Measurements from ENCODE around the gene CLDN20.

Gene CLDN20

DNA sequence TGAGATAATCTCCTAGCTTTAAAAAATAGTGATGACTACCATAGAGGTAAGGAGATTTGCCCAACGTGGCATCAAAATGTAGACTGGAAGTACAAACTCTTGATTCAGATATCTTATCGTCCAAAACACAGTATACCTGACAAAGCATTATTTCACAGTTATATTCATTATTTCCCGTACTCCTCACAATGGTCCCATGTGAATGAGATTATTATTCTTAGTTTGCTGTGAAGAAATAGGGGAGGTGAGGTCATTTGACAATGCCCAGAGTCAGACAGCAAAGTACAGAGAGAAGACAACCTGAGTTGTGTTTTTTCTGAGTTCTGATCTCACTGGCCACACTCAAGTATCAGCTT, 51.7 kb downstream of the CLDN20 start:
- Histone ChIP-seq H3K18ac (ENCODE audit: low read length) (no peak overlapping the region), H4K91ac (ENCODE audit: low read depth, low read length) (no peak overlapping the region), H3K4me2 (ENCODE audit: low read length) (no peak overlapping the region), H2BK5ac (ENCODE audit: low read depth, low read length, poor library complexity) (no peak overlapping the region), H3K14ac (ENCODE audit: low read length) (no peak overlapping the region), H3K23ac (ENCODE audit: low read length) (no peak overlapping the region), H3K27ac (ENCODE audit: low read depth, low read length) (no peak overlapping the region), H3K4ac (ENCODE audit: low read depth, low read length) (no peak overlapping the region), H3K36me3 (ENCODE audit: control insufficient read depth in 1 of 2, insufficient read depth in 2 of 2, low read length in 2 of 2) (no peaks in the 10 kb centered on the region), H3K27me3 (ENCODE audit: insufficient read depth, low read length) (no peaks in the 10 kb centered on the region), H3K79me2 (ENCODE audit: control insufficient read depth, insufficient read depth, low read length, poor library complexity) (peaks cover 4% of the 10 kb centered on the region), H3K9me3 (ENCODE audit: insufficient read depth, low read depth, low read length) (no peaks in the 10 kb centered on the region), H2BK12ac (ENCODE audit: low read length) (no peak overlapping the region), H2BK120ac (ENCODE audit: insufficient read depth, low read length, poor library complexity) (no peak overlapping the region), H3K9ac (ENCODE audit: low read length) (no peak overlapping the region), H2AFZ (ENCODE audit: insufficient read depth, low read length, poor library complexity) (no peak overlapping the region), H3K79me1 (ENCODE audit: low read length) (peaks cover 3% of the 10 kb centered on the region), H2AK5ac (ENCODE audit: low read length) (no peak overlapping the region), H3K4me1 (ENCODE audit: control insufficient read depth in 1 of 2, insufficient read depth in 2 of 2, low read length in 2 of 2) (no peaks in the 10 kb centered on the region), H4K8ac (ENCODE audit: low read depth, low read length) (no peak overlapping the region), H3K4me3 (ENCODE audit: low read depth, low read length) (no peak overlapping the region), H4K12ac (ENCODE audit: low read depth, low read length) (no peak overlapping the region)
- no peak for DNase-seq
- no CpG with 5 or more reads among the region's 3 CpGs for WGBS (ENCODE audit: extremely low coverage, insufficient coverage, insufficient read length)

DNA sequence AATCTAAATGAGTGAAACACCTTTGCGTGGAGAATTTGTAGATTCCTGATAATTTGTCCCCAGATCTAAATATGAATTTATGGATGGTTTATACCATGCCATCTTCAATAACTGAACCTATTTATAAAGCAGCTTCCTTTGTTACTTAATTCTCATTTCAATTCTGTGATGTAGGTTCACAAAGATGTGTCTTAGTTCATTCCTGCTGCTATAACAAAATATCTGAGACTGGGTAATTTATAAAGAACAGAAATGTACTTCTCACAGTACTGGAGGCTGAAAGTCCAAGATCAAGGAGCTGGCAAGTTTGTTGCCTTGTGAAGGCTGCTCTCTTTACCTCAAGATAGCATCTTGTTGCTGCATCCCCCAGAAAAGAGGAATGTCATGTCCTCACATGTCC, 52.6 kb downstream of the CLDN20 start:
- H3K79me1 ChIP-seq (ENCODE audit: low read length) = peaks cover 3% of the 10 kb centered on the region
- H3K4me1 ChIP-seq (ENCODE audit: control insufficient read depth in 1 of 2, insufficient read depth in 2 of 2, low read length in 2 of 2) = no peaks in the 10 kb centered on the region
- no peak overlapping the region for H3K18ac ChIP-seq (ENCODE audit: low read length)
- no peak overlapping the region for H2BK12ac ChIP-seq (ENCODE audit: low read length)
- H2AK5ac ChIP-seq (ENCODE audit: low read length) = no peak overlapping the region
- H4K12ac ChIP-seq (ENCODE audit: low read depth, low read length) = no peak overlapping the region
- no peak overlapping the region for H4K8ac ChIP-seq (ENCODE audit: low read depth, low read length)
- no peak overlapping the region for H3K4ac ChIP-seq (ENCODE audit: low read depth, low read length)
- no peak overlapping the region for H3K27ac ChIP-seq (ENCODE audit: low read depth, low read length)
- H3K4me2 ChIP-seq (ENCODE audit: low read length) = no peak overlapping the region
- H3K9me3 ChIP-seq (ENCODE audit: insufficient read depth, low read depth, low read length) = no peaks in the 10 kb centered on the region
- no peak overlapping the region for H4K91ac ChIP-seq (ENCODE audit: low read depth, low read length)
- no peak for DNase-seq
- no peak overlapping the region for H3K9ac ChIP-seq (ENCODE audit: low read length)
- H2BK5ac ChIP-seq (ENCODE audit: low read depth, low read length, poor library complexity) = no peak overlapping the region
- H3K14ac ChIP-seq (ENCODE audit: low read length) = no peak overlapping the region
- H2AFZ ChIP-seq (ENCODE audit: insufficient read depth, low read length, poor library complexity) = no peak overlapping the region
- H3K36me3 ChIP-seq (ENCODE audit: control insufficient read depth in 1 of 2, insufficient read depth in 2 of 2, low read length in 2 of 2) = no peaks in the 10 kb centered on the region
- no peak overlapping the region for H3K4me3 ChIP-seq (ENCODE audit: low read depth, low read length)
- peaks cover 4% of the 10 kb centered on the region for H3K79me2 ChIP-seq (ENCODE audit: control insufficient read depth, insufficient read depth, low read length, poor library complexity)
- H3K23ac ChIP-seq (ENCODE audit: low read length) = no peak overlapping the region
- no peak overlapping the region for H2BK120ac ChIP-seq (ENCODE audit: insufficient read depth, low read length, poor library complexity)
- no CpG with 5 or more reads among the region's 1 CpG for whole genome bisulfite sequencing (ENCODE audit: extremely low coverage, insufficient coverage, insufficient read length)
- no peaks in the 10 kb centered on the region for H3K27me3 ChIP-seq (ENCODE audit: insufficient read depth, low read length)

DNA sequence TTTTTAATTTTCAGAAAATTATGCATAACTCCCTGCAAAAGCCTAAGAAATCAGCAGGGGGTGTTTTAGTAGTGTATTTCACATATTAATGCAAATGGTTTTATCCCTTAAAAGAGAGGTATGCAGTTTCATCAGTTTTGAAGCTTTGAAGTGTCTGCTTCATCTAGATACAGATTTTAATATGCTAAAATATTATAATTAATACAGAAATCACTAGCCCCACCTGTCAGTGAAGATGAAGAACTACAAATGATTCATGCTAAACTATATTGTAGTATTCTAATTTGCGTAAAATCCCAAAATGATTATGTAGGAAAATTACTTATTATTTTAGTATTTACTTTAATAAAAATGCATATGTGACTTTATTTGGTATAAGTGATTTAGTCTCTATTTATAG, 53.4 kb downstream of the CLDN20 start:
- Histone ChIP-seq H4K91ac (ENCODE audit: low read depth, low read length) (no peak overlapping the region), H3K4me2 (ENCODE audit: low read length) (no peak overlapping the region), H3K14ac (ENCODE audit: low read length) (no peak overlapping the region), H3K4me1 (ENCODE audit: control insufficient read depth in 1 of 2, insufficient read depth in 2 of 2, low read length in 2 of 2) (no peaks in the 10 kb centered on the region), H3K9me3 (ENCODE audit: insufficient read depth, low read depth, low read length) (no peaks in the 10 kb centered on the region), H3K27me3 (ENCODE audit: insufficient read depth, low read length) (no peaks in the 10 kb centered on the region), H3K27ac (ENCODE audit: low read depth, low read length) (no peak overlapping the region), H3K23ac (ENCODE audit: low read length) (no peak overlapping the region), H3K4me3 (ENCODE audit: low read depth, low read length) (no peak overlapping the region), H3K79me1 (ENCODE audit: low read length) (peaks cover 3% of the 10 kb centered on the region), H2BK120ac (ENCODE audit: insufficient read depth, low read length, poor library complexity) (no peak overlapping the region), H3K18ac (ENCODE audit: low read length) (no peak overlapping the region), H3K4ac (ENCODE audit: low read depth, low read length) (no peak overlapping the region), H2BK5ac (ENCODE audit: low read depth, low read length, poor library complexity) (no peak overlapping the region), H4K8ac (ENCODE audit: low read depth, low read length) (no peak overlapping the region), H3K79me2 (ENCODE audit: control insufficient read depth, insufficient read depth, low read length, poor library complexity) (peaks cover 4% of the 10 kb centered on the region), H2AFZ (ENCODE audit: insufficient read depth, low read length, poor library complexity) (no peak overlapping the region), H4K12ac (ENCODE audit: low read depth, low read length) (no peak overlapping the region), H2BK12ac (ENCODE audit: low read length) (no peak overlapping the region), H3K36me3 (ENCODE audit: control insufficient read depth in 1 of 2, insufficient read depth in 2 of 2, low read length in 2 of 2) (no peaks in the 10 kb centered on the region), H2AK5ac (ENCODE audit: low read length) (no peak overlapping the region), H3K9ac (ENCODE audit: low read length) (no peak overlapping the region)
- no CpG with 5 or more reads among the region's 1 CpG for WGBS (ENCODE audit: extremely low coverage, insufficient coverage, insufficient read length)
- DNase-seq = no peak

DNA sequence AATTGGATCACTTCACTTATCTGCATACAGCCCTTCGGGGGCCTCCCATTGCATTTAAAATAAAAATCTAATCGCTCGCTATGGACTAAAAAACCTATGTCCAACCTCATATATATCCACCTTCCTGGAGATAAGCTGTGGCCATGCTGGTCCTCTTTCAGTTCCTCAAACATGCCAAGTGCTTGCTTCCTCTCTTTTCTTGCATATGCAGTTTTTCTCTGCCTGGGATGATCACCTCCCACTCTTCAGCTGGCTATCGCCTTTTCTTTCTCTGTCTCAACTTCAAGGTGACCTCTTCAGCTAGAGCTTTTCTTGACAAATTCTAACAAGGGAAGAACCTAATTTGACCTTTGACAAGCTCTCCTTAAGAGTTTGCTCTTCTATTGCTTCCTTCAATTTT, 56.1 kb downstream of the CLDN20 start:
- H3K18ac ChIP-seq (ENCODE audit: low read length) = no peak overlapping the region

More for the DNA sequence above, 56.1 kb downstream of the CLDN20 start:
- no peak overlapping the region for H3K9ac ChIP-seq (ENCODE audit: low read length)
- no peak overlapping the region for H2BK5ac ChIP-seq (ENCODE audit: low read depth, low read length, poor library complexity)
- no peak for DNase-seq
- H2BK12ac ChIP-seq (ENCODE audit: low read length) = no peak overlapping the region
- no peak overlapping the region for H4K91ac ChIP-seq (ENCODE audit: low read depth, low read length)
- no peak overlapping the region for H3K4me2 ChIP-seq (ENCODE audit: low read length)
- H2AFZ ChIP-seq (ENCODE audit: insufficient read depth, low read length, poor library complexity) = no peak overlapping the region
- no CpG with 5 or more reads among the region's 4 CpGs for WGBS (ENCODE audit: extremely low coverage, insufficient coverage, insufficient read length)
- no peak overlapping the region for H3K14ac ChIP-seq (ENCODE audit: low read length)
- H3K4ac ChIP-seq (ENCODE audit: low read depth, low read length) = no peak overlapping the region
- no peak overlapping the region for H2AK5ac ChIP-seq (ENCODE audit: low read length)
- no peak overlapping the region for H4K12ac ChIP-seq (ENCODE audit: low read depth, low read length)
- no peak overlapping the region for H3K4me3 ChIP-seq (ENCODE audit: low read depth, low read length)
- no peak overlapping the region for H3K27ac ChIP-seq (ENCODE audit: low read depth, low read length)
- no peaks in the 10 kb centered on the region for H3K36me3 ChIP-seq (ENCODE audit: control insufficient read depth in 1 of 2, insufficient read depth in 2 of 2, low read length in 2 of 2)
- H3K9me3 ChIP-seq (ENCODE audit: insufficient read depth, low read depth, low read length) = no peaks in the 10 kb centered on the region
- no peaks in the 10 kb centered on the region for H3K79me2 ChIP-seq (ENCODE audit: control insufficient read depth, insufficient read depth, low read length, poor library complexity)
- H3K4me1 ChIP-seq (ENCODE audit: control insufficient read depth in 1 of 2, insufficient read depth in 2 of 2, low read length in 2 of 2) = no peaks in the 10 kb centered on the region
- no peak overlapping the region for H3K23ac ChIP-seq (ENCODE audit: low read length)
- H3K79me1 ChIP-seq (ENCODE audit: low read length) = no peaks in the 10 kb centered on the region
- no peaks in the 10 kb centered on the region for H3K27me3 ChIP-seq (ENCODE audit: insufficient read depth, low read length)
- no peak overlapping the region for H4K8ac ChIP-seq (ENCODE audit: low read depth, low read length)
- H2BK120ac ChIP-seq (ENCODE audit: insufficient read depth, low read length, poor library complexity) = no peak overlapping the region

Data from trophoblast cell (in vitro differentiated cells and primary cell).